GM10266 (cell line): ENCODE results near the gene GRAMD4.

Experiments
- DNase-seq: peaks from one replicate; pipeline ENCODE4 v3.0.0; 2012; ENCODE audit errors: extremely low spot score
- TF ChIP-seq, protein P1 (sequence below): IDR thresholded peaks from 2 replicates; pipeline ENCODE4 v1.5.1; 2012; ENCODE audit warnings: mild to moderate bottlenecking, low read depth; ENCODE audit not compliant: control insufficient read depth, insufficient read depth; ENCODE audit errors: missing control alignments

The GRAMD4 gene

DNA sequence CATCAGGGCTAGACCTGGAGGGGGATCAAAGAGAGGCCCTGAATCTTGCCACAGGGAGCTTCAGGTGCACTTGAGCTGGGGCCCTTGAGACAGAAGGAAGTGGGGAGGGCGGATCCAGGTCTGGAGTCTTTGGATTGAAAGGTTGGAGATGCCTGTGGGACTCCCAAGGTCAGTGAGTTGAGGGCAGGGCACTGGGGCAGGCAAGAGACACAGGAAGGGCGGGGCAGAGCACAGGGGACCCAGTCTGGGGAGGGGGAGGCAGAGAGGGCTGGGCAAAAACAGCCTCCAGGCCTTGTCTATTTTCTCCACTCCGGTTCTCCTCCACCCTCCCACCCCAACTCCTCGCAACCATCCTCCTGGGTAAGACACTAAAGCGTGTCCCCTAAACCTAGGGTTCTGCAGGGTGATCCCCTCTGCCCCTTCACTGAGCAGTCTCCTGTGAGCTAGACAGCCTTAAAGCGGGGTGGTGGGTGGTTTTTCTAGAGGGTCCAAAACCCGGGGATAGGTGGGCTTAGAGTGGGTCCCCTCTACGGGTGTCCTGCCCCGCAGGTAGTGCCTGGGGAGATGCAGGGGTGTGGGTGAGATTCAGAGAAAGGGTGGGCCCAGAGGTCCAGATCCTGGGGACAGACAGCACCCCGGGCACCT is 44.2 kb upstream of the GRAMD4 start:
- TF ChIP-seq, protein P1, sequence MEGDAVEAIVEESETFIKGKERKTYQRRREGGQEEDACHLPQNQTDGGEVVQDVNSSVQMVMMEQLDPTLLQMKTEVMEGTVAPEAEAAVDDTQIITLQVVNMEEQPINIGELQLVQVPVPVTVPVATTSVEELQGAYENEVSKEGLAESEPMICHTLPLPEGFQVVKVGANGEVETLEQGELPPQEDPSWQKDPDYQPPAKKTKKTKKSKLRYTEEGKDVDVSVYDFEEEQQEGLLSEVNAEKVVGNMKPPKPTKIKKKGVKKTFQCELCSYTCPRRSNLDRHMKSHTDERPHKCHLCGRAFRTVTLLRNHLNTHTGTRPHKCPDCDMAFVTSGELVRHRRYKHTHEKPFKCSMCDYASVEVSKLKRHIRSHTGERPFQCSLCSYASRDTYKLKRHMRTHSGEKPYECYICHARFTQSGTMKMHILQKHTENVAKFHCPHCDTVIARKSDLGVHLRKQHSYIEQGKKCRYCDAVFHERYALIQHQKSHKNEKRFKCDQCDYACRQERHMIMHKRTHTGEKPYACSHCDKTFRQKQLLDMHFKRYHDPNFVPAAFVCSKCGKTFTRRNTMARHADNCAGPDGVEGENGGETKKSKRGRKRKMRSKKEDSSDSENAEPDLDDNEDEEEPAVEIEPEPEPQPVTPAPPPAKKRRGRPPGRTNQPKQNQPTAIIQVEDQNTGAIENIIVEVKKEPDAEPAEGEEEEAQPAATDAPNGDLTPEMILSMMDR = no peak
- DNase-seq = no peak

DNA sequence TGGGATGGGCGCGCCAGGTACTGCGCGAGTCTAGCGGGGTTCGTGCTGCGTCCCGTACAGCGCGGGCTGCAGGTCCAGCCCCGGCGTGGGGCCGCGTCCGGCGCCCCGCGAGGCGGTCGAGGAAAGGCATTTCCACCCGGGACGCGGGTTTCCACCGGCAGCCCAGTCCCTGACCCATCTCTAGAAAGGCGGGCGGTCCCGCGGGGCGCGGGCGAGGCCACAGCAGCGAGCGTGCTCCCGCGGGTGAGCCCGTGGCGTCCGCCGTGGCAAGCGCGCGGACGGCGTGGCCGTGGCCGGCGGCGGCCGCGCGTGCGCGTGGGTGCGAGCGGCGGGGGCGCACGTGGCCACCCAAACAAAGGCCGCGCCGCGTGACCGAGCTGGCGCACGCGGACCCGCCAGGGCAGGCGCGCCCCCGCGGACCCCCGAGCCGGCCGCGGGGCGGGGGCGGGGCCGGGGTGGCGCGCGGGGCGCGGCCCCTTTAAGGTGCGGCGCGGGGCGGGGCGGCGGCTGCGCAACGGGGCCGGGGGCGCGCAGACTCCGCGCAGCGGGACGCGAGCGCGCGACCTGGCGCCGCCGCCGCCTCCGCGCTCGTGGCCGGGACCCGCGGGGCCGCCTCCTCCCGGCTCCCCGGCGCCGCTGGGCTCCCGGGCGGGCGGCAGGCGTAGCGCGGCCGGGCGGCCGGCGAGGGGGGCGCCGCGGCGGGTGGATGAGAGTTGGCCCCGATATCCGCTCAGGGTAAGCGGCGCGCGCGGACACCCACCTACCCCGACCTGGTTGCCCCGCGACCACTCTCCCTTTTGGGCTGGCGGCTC is 43.4 kb upstream of the GRAMD4 start:
- peak; percentile 95 for DNase-seq
- TF ChIP-seq, protein P1 = no peak

DNA sequence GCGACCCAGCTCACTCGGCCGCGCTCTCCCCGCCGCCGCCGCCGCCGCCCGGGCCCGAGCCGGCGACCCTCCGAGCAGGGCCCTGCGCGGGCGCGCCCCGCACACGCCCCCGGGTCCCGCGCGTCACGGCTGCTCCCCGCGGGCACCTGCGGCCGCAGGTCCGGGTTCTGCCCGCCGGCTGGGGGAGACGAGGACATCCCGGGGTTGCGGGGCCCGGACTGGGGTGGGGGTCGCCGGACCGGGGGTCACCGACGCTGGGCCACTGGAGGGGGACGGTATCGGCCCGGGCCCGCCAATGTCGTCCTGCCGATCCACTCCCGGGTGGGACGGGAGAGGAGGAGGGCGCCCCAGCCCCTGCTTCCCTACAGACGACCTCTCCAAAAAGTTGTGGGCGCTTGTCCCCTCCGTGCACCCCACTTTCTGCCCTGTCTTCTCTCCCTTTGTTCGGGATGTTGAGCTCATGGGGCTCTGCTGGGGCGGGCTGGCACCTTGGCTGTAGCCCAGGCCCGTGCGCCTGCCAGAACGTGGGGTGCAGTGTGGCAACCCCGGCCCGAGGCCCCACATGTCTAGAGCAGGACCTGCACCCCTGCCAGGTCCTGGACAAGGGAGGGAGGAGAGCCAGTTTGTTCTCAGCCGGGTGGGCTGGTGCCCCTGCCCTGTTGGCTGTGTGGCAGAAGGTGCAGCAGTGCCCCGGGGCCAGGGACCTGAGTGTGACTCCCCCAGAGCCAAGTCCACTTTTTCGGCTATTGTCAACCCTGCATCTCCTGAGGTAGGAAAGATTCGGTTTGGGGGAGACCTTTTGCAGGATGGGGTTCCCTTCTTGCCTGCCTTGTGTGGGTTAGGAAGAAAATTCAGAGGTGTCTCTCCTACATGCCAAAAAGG is 42.6 kb upstream of the GRAMD4 start:
- TF ChIP-seq, protein P1 = no peak
- no peak for DNase-seq

DNA sequence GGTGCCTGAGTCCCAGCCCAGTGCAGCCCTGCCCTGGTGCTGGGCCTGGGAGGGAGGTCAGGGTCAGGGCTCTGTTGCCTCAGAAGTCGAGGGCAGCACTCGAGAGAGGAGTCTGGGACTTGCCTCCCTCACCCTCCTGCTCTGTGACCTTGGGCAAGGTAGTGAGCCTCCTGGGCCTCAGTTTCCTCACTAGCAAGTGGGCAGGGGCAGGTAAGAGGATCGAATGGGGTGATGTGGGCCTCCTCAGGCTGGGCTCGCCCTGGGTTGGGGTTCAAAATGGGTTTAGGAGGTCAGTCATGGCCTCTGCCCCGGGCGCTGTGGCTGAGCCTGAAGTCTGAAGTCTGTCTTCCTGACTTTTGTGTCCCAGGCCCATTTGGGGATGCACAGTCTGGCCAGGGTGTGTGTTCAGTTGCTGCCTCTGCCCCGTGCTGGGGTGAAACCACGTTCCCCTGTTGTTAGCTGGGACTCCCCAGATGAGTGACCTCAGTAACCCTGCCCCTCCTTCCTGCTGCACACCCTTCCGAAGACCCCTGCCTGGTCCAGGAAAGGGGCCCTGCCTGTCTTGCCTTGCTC is 41.8 kb upstream of the GRAMD4 start:
- TF ChIP-seq, protein P1 = no peak
- DNase-seq = no peak

DNA sequence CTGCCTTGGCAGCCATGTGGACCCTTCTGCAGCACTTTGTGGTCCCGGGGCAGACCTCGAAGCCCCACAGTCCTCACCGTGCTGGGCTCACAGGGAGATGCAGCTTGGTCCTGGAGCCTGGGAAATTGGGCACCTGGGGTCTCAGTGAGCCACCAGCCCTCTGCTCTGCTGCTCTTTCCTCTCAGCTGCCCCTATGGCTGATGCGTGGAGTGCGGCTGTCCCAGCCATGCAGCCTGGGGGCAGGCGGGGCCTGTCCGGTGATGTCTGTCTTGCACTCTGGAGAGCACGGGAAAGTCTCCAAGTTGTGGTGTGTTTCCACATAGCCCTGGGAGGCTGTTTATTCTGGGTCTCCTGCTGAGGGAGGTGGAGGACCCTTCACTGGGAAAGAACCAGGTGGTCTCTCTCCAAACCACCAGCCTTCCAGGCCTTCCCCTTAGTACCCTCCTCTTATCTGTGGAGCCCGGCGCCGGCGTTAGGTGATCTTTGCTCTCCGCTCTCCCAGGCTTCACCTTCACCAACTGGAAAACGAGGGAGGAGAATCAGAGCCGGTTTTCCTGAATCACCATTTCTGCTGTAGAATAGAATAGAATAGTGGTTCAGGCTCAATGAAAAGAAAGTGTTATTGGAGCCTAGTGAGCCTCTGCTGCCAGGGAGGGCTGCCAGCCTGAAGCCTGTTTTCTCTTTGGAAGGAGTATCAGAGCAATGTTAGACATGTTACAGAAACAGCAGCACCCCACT is 41.2 kb upstream of the GRAMD4 start:
- DNase-seq = no peak
- TF ChIP-seq, protein P1 = no peak

DNA sequence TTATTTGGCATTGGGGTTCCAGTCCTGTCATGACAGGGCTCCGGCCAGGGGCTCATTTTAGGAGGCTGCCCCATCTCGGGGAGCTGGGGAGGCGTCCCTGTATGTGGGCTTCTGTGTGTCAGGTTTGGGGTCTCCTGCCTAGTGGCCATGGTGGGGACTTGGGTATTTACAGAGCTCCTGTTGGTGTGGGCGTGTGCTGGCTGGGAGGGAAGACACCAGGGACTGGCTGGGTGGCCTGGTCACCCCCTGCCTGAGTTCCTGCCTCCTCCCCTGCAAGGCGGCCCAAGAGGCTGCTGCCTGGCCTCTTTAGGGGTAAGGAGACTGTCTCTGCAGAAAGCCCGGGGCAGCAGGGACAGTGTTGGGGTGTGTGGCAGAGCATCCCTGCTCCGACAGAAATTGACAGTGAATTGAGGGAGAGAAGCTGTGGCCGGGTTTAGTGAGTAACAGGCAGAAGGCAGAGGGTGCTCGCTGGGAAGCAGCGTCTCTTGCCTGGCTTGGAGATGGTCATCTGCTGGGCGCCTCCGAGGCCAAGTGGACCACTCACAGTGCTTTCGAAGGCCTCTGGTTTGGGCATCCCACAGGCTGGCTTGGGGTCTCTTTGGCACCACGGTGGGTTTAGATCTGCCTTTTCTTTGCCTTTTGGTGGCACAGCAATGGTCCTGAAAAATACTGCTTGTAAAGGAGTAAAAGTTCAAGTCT is 40.3 kb upstream of the GRAMD4 start:
- TF ChIP-seq, protein P1 = no peak
- no peak for DNase-seq
